ENCODE measurements around the gene WDFY4. TPM values are rescaled to one million over a fixed set of nuclear protein-coding genes. Genes with fewer than 3 reads are reported as not detected.

WDFY4 gene
- total RNA-seq, 4 donors from 2014 or later: 1.6 to 5.1 (median 3.0) TPM

DNA sequence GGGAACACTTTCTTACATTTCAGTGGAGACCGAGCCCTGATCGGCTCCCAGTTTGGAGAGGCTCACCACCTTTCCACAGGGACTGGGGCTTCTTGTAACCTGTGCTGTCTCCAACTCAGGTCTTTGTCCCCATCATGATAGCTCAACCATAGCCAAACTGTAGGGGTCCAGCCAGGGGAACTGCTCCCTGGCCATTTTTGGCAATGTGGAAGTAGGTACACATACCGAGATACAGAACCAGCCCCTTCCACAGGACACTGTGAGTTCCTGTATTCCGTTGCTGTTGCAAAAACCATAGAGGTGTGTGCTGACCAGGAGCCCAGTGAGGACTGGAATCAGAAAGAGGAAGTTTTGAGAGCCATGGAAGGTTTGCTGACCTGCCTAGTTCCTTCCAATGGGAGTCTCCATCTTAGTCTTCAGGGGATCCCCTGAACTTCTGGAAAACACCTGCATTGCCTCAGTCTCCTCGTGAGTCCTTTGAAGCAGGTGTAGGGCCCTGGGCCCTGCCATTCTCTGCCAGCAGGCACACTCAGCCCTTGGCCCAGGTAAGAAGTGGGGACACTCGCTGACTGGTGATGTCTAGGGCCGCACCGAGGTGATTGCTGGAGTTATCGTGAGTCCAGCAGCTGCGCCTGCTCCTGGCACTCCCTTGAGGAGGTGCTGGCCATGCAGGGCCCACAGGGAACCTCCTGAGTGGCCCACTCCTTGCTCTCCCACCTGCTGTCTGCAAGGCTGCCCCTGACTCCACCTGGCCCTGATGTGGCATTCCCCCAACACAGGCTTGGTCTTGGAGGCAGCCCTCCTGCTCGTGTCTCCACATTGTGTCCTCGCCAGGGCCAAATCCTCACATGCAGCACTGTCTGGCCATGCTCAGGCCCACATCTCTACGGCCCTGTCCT is 11.2 kb downstream of the WDFY4 start:
- no peak overlapping the region for H3K27ac ChIP-seq
- 83% methylated on average over 4 of the region's 13 CpGs; no CpG with 5 or more reads in 1 of the 2 donors for WGBS, 2 donors (ENCODE audit: low coverage in 1 of 2)
- TF ChIP-seq POLR2A (IDR thresholded peaks at IDR 0.05) (no peak), EP300 (IDR thresholded peaks at IDR 0.05) (no peak), POLR2AphosphoS5 (IDR thresholded peaks at IDR 0.05) (no peak)
- TF ChIP-seq, protein P1, sequence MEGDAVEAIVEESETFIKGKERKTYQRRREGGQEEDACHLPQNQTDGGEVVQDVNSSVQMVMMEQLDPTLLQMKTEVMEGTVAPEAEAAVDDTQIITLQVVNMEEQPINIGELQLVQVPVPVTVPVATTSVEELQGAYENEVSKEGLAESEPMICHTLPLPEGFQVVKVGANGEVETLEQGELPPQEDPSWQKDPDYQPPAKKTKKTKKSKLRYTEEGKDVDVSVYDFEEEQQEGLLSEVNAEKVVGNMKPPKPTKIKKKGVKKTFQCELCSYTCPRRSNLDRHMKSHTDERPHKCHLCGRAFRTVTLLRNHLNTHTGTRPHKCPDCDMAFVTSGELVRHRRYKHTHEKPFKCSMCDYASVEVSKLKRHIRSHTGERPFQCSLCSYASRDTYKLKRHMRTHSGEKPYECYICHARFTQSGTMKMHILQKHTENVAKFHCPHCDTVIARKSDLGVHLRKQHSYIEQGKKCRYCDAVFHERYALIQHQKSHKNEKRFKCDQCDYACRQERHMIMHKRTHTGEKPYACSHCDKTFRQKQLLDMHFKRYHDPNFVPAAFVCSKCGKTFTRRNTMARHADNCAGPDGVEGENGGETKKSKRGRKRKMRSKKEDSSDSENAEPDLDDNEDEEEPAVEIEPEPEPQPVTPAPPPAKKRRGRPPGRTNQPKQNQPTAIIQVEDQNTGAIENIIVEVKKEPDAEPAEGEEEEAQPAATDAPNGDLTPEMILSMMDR (IDR thresholded peaks at IDR 0.05): no peak
- H3K36me3 ChIP-seq: no peaks in the 10 kb centered on the region
- no peaks in the 10 kb centered on the region for H3K9me3 ChIP-seq
- ATAC-seq: no peak
- H3K4me1 ChIP-seq: no peaks in the 10 kb centered on the region
- no peak overlapping the region for H3K4me3 ChIP-seq
- peaks cover 5% of the 10 kb centered on the region for H3K27me3 ChIP-seq

DNA sequence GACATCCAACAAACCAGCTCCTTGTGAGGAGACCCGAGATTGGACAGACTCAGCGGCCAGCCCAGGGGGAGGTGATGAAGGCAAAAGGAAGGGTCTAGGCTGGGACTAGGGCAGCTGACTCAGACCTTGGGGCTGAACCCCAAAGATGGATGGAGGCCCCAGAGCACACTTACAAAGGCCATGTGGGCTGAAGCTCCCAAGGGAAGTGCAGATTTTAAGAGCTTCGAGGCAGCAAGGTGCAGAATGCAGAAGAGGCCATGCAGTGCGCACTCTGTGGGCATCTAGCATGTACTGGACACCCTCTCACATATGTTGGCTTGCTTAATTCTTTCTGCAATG is 11.8 kb downstream of the WDFY4 start:
- TF ChIP-seq EP300 (IDR thresholded peaks at IDR 0.05): no peak
- no peak overlapping the region for H3K4me3 ChIP-seq
- H3K36me3 ChIP-seq: no peaks in the 10 kb centered on the region
- H3K9me3 ChIP-seq: no peaks in the 10 kb centered on the region
- WGBS, 2 donors (ENCODE audit: low coverage in 1 of 2): 40% methylated on average over 2 of the region's 4 CpGs; no CpG with 5 or more reads in 1 of the 2 donors
- ATAC-seq: no peak
- H3K27me3 ChIP-seq: peaks cover 5% of the 10 kb centered on the region
- no peak overlapping the region for H3K27ac ChIP-seq
- no peaks in the 10 kb centered on the region for H3K4me1 ChIP-seq

DNA sequence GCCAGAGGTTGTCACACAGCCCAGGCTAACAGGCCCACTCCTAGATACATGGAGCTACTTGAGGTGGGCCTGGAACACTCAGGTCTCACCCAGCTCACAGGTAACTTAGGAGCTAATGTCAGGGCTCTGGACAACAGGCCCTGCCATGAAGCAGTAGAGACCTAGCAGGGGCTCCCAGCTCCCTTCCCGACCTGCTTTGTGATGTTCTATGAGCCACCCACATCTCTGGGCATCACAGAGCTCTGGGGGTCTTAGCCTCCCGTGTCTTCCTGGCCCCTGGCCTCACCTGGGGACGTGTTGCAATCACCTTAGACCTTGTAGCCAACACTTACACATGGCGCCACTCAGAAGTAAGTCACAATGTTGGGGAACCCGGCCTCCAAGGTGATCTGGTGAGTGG is 12.4 kb downstream of the WDFY4 start:
- ATAC-seq: no peak
- WGBS, 2 donors (ENCODE audit: low coverage in 1 of 2): 81% methylated on average over 5 of the region's 5 CpGs; no CpG with 5 or more reads in 1 of the 2 donors
- H3K4me3 ChIP-seq: no peak overlapping the region

DNA sequence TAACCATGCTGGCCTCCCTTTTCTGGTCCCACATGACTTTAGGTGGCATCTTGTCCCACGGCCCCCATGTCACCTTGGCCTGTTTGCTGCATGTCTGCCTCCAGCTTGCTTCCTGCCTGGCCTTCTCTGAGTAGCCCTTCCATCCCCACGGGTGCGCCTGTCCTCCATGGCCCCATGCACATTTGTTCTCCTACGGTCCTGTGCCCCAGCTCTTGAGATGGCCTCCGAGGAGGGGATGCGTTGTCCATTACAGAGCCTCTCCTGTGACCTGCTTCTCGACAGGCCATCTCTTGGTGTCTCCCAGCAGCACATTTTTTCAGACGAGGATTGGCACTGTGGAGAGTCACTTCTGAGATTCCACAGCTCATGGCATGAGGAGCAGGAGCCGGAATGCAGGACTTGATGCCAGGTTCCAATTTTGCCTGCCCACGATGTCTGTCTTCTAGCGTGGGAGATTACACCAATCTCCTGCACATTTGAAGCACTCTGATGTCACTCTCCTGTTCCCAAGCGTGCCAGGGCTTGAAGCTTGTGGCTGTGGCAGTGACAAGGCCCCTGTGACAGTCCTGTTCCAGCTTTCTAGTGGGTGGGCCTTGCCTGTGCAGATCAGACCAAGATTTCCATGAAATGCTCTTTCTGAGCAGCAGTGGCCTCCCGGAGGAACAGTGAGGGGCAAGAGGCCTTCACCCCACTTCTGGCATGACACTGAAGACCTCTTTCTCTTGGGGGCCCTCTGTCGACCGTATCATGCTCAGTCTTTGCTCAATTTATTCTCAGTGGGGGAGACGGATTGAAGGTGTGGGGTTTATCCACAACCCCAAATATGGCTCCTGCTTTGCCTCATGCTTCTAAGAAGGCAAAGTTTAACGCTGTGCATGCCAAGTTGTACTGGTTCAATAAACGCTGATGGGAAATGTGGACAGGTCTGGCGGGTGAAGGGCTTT is 13.4 kb downstream of the WDFY4 start:
- ATAC-seq: no peak
- 70 to 81% methylated on average over 13 to 15 of the region's 19 CpGs for WGBS, 2 donors (ENCODE audit: low coverage in 1 of 2)
- Histone ChIP-seq H3K36me3 (no peaks in the 10 kb centered on the region), H3K9me3 (no peaks in the 10 kb centered on the region), H3K27me3 (peaks cover 5% of the 10 kb centered on the region), H3K4me3 (no peak overlapping the region), H3K27ac (no peak overlapping the region), H3K4me1 (no peaks in the 10 kb centered on the region)
- TF ChIP-seq, protein P1 (IDR thresholded peaks at IDR 0.05): no peak
- TF ChIP-seq POLR2A (IDR thresholded peaks at IDR 0.05): no peak
- no peak for TF ChIP-seq POLR2AphosphoS5 (IDR thresholded peaks at IDR 0.05)
- TF ChIP-seq EP300 (IDR thresholded peaks at IDR 0.05): no peak

More for the DNA sequence above, 12.4 kb downstream of the WDFY4 start:
- no peak overlapping the region for H3K27ac ChIP-seq
- H3K36me3 ChIP-seq: no peaks in the 10 kb centered on the region
- no peaks in the 10 kb centered on the region for H3K9me3 ChIP-seq
- H3K4me1 ChIP-seq: no peaks in the 10 kb centered on the region
- TF ChIP-seq EP300 (IDR thresholded peaks at IDR 0.05) (no peak), POLR2AphosphoS5 (IDR thresholded peaks at IDR 0.05) (no peak), POLR2A (IDR thresholded peaks at IDR 0.05) (no peak)
- TF ChIP-seq, protein P1 (IDR thresholded peaks at IDR 0.05): no peak
- peaks cover 5% of the 10 kb centered on the region for H3K27me3 ChIP-seq

DNA sequence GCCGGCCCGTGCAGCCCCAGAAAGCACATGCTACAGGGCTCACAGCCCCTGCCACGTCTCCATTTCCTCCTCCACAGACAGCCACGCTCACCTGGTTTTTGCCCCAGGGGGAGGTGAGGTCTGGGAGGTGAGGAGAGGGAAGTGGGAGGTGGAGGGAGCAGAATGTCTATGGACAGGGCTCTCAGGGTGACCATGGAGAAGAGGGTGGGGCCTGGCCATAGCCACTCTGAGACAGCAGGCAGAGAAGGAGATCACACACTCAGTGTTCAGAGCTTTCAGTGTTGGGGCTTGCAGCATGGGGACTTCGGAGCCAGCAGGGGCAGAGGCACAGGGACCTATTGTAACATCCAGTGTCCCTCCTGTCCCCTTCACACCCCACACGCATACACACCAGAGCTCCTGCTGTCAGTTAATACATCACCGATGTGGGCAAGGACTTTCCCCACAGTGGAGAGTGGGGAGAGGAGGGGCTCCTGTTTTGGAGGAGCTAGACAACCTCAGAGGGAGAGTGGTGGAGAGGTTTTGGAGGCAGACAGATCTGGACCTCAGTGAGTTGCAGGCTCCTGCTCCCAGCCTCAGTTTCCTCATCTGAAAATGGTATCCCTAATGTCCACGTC is 14.4 kb downstream of the WDFY4 start:
- Histone ChIP-seq H3K4me1 (no peaks in the 10 kb centered on the region), H3K36me3 (no peaks in the 10 kb centered on the region), H3K27ac (no peak overlapping the region), H3K27me3 (peaks cover 10% of the 10 kb centered on the region), H3K4me3 (no peak overlapping the region), H3K9me3 (no peaks in the 10 kb centered on the region)
- TF ChIP-seq EP300 (IDR thresholded peaks at IDR 0.05) (no peak), POLR2A (IDR thresholded peaks at IDR 0.05) (no peak), POLR2AphosphoS5 (IDR thresholded peaks at IDR 0.05) (no peak)
- TF ChIP-seq, protein P1 (IDR thresholded peaks at IDR 0.05): no peak
- ATAC-seq: no peak
- WGBS, 2 donors (ENCODE audit: low coverage in 1 of 2): 35 to 100% methylated on average over 1 to 2 of the region's 8 CpGs

Data from gastroesophageal sphincter (tissue), 4 donors.